Measurements from ENCODE around the gene LEMD3.

LEMD3 gene

DNA sequence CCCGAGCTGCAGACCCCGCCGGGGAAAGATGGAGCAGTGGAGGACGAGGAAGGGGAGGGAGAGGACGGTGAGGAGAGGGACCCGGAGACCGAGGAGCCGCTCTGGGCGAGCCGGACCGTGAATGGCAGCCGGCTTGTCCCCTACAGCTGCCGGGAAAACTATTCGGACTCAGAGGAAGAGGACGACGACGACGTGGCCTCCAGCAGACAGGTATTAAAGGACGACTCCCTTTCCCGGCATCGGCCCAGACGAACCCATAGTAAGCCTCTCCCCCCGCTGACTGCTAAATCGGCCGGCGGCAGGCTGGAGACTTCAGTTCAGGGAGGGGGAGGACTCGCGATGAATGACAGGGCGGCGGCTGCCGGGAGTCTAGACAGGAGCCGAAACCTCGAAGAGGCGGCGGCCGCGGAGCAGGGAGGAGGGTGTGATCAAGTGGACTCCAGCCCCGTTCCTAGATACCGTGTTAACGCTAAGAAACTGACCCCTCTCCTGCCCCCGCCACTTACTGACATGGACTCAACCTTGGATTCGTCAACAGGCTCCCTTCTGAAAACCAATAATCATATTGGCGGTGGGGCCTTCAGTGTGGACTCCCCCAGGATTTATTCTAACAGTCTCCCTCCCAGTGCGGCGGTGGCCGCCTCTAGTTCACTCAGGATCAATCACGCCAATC lies 962 bp downstream of the LEMD3 start:
- peak; percentile 20 to 28 for DNase-seq (ENCODE audit: low read depth in 2 of 2)

DNA sequence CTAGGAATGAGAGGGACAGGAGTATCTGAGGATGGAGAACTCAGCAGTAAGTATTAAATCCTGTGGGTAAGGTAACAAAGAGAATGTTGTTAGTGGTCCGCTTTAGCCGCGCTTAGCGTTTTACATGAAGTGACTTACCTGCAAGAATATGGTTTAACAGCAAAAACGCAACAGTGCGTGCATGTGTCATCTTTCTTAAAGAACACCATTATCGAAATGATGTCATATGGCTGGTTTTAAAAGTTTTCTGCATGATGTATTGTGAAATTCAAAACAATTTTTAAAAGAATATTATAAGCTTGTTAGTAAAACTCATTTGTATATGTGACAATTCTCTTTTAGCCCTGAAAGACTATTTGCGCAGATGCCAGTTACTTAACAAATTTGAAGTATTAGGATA lies 1.7 kb downstream of the LEMD3 start:
- no peak for DNase-seq (ENCODE audit: low read depth in 2 of 2)

DNA sequence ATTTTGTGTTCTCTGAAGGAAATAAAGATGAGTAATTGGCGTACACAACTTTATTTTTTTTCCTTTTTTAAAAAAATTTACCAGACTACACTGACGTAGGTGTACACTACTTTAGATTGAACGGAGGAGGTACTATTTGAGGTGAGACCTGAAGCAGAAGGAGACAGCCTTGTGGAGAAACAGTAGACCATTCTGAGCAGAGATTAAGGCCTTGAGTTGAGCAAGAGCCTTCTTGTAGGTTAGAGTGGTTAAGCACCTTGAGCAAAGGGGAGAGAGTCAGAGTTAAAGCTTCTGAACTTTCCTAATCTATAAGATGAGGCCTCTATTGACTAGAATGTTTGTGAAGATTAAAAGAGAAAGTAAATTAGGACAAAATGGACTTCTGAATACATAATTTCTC lies 2.5 kb downstream of the LEMD3 start:
- no peak for DNase-seq (ENCODE audit: low read depth in 2 of 2)

DNA sequence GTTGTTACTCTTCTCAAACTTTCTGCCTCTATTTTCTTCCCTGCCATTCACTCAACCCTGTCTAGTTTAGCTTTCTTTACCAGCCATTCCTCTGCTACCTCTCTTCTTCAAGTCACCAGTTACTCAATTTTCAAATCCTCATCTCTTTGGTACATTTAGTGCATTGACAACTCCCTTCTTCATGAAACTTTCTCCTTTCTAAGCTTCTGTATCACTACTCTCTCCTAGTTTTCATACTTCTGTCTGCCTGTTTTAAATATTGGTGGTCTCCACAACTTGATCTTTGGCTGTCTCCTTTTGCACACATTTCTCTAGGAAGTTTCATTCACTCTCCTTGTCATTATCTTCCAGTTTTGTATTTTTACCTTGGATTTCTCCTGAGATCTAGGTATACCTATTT lies 6.0 kb downstream of the LEMD3 start:
- no peak for DNase-seq (ENCODE audit: low read depth in 2 of 2)

DNA sequence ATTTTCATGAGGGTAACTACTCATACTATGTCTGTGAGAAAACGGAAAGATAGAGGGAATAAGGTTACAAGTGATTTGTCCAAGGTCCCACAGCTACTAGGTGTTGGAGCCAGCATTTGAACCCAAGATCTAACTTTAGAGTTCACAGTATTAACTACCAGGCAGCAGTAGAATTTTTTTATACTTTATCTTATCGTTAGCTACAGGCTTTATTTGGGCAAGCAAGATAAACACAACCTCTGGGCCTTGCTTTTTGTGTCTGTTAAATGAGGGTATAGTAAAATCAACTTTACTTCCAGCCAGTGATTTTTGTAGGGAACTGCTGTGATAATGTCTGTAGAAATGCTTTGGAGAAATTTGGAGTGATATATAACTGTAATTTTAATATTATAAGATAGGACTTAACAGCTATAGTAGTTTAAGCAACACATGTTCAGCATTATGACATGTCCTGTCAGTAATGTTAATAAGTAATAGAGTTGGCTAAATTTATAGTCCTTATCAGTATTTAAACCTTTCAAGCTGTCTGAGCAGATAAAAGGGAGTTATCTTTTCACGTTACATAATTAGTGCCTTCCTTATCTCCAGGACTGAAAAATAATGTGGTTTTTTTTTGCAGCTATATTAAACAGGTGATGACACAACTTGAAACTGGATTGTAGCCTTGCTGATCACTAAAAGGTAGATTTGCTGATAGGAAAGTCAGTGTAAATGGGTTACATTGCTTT lies 12.8 kb downstream of the LEMD3 start:
- no peak for DNase-seq (ENCODE audit: low read depth in 2 of 2)

GRCh38 chr12:65184176-65184857 lies 14.9 kb downstream of the LEMD3 start:
- no peak for DNase-seq (ENCODE audit: low read depth in 2 of 2)

GRCh38 chr12:65184858-65185229 lies 15.5 kb downstream of the LEMD3 start:
- DNase-seq (ENCODE audit: low read depth in 2 of 2): no peak

- DNase-seq (ENCODE audit: low read depth in 2 of 2): no peak
Measured at GRCh38 chr12:65187665-65188064, 18.3 kb downstream of the LEMD3 start.

DNA sequence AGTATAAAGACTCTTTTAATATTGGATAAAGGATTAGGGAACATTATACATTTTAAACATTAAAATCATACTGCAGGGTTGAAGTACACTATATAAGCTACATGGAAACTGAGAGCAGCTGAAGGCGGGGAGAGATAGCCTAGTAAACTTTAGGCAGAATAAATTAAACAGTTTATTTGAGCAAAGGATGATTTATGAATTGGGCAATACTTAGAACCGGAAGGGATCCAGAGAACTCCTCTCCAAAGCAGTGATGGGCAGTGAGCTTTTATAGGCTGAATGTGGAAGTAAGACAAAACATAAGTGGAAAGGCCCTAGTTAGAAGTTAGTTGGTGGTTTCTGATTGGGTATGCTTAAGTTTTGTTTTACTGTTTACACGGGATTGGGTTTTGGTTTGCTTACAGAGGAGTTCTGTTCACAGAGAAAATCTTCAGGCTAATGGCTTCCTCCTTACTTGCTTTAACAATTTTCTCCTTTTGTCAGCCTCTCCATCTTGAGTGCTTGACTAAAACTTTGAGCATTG lies 18.9 kb downstream of the LEMD3 start:
- no peak for DNase-seq (ENCODE audit: low read depth in 2 of 2)

DNA sequence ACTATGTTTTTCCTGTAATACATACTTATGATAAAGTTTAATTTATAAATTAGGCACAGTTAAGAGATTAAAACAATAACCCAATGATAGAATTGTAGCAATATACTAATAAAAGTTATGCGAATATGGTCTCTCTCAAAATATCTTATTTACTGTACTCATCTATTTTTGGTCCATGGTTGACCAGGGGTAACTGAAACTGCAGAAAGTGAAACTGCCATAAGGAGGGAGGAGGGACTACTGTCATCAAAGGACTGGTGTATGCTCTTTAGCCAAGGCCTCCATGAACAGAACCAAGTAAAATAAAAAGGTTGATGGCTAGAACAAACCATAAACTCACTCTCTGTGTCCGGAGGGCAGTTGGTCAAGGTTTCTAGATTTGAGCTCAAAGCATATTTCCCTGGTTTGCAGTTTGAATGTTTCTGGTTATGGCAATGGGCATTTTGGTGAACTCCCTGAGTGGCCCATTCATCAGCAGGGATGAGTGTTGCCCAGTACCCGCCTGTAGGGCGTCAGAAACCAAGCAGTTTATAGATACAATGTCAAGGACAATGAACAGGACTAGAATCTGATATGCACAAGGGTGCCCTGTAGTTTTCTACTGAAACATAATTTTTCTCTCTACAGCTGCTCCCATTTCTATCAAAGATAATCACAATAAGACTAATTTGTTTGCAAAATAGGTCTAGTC lies 19.8 kb downstream of the LEMD3 start:
- no peak for DNase-seq (ENCODE audit: low read depth in 2 of 2)

- no peak for DNase-seq (ENCODE audit: low read depth in 2 of 2)
Measured at GRCh38 chr12:65192963-65193516, 23.7 kb downstream of the LEMD3 start.

DNA sequence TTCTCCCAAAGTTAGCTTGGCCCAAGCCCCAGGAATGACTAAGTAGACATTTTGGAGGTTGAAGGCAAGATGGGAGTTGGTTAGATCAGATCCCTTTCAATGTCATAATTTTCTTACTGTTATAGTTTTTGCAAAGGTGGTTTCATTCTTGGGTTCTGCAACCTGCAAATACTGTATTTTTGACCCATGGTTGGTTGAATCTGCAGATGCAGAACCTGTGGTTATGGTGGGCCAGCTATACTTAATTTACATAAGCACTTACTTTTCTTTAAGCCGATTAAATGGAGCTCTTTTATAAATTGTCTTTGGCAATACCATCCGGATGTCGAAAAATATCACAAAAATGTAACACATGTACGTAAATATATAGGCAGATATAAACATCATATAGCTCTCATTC lies 25.6 kb downstream of the LEMD3 start:
- no peak for DNase-seq (ENCODE audit: low read depth in 2 of 2)

GRCh38 chr12:65195387-65196055 lies 26.1 kb downstream of the LEMD3 start:
- no peak for DNase-seq (ENCODE audit: low read depth in 2 of 2)

DNA sequence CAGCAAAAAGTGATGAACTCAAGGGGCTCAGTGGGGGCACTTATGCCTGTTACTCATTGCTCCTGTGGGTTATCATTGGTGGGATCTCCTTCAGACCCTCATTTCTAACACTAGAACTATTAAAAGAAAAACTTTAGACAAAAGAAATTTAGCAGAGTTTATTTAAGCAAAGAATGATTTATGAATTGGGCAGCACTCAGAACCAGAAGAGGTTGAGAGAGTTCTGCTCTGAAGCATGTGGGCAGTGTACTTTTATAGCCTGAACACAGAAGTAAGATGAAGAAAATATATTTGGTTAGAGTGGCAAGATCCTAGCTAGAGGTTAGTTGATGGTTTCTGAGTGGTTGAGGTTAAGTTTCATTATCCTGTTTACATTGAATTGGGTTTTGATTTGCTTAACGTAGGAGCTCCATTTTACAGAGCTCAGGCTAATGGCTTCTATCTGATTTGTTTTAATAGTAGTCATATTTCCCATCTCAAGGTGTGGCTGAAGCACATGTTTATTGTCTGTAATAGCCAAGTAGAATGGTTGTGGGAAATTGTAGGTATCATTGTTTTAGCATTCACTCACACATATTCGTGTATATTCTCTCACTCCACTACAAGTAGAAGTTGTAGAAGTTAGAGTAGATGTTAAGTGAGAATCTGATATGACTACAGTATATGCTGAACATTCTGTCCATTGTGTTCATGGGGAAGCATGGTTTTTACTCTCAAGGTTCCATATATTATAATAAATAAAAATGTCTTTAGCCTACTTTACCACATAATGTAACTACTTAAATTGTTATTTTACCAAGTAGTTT lies 27.6 kb downstream of the LEMD3 start:
- no peak for DNase-seq (ENCODE audit: low read depth in 2 of 2)

GRCh38 chr12:65199604-65200003 lies 30.2 kb downstream of the LEMD3 start:
- no peak for DNase-seq (ENCODE audit: low read depth in 2 of 2)

DNA sequence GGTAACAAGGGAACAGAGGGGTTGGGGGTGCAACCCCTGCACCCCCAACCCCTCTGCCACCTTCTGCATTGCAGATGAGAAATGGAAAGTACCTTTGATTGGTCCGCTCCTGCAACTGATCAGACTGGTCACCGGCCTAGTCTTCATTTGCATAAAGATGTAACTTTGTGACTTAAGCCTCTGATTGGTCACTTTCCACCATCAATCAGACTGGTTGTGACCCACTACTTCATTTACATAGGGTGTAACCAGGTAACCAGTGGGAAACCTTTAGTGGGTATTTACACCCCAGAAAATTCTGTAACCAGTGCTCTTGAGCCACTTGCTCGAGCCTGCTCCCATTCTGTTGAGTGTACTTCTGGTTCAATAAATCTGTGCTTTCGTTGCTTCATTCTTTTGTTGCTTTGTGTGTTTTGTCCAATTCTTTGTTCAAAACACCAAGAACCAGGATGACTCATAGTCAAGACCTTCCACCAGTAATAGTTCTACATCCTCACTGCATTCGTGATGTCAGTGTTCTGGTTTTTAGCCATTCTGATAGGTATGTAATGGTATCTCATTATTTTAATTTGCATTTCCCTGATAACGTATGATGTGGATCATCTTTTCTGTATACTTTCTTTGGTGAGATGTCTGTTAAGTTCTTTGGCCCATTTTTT lies 30.8 kb downstream of the LEMD3 start:
- no peak for DNase-seq (ENCODE audit: low read depth in 2 of 2)

DNA sequence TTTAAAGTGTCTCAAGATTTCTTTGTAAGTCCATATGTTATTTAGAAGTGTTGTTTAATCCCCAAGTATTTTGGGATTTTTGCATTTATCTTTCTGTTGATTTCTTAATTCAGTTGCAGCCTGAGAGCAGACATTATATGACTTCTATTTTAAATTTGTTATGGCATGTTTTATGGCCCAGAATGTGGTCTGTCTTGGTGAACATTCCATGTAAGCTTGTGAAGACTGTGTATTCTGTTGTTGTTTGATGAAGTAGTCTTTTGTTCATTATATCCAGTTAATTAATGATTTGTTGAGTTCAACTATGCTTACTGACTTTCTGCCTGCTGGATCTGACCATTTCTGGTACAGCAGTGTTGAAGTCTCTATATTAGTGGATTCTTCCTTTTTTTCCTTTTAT lies 34.0 kb downstream of the LEMD3 start:
- no peak for DNase-seq (ENCODE audit: low read depth in 2 of 2)

- DNase-seq (ENCODE audit: low read depth in 2 of 2): no peak
Measured at GRCh38 chr12:65204886-65205525, 35.6 kb downstream of the LEMD3 start.

DNA sequence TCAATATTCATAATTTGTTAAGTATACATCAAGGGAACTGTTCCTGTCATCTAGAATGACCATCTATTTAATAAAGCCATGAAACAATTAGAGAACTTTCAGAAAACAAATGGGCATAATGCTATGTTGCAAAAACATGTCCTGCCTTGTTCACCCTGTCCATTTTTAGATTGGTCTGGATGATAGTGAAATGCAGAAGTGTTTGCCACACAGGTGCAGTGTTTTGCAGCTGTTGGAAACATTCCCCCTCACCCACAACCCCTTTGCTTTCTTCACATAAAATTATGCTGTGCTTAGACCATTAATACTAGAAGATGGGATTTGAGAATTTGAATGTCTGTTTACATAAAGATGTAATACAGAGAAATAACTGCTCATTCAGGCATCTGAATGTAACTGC lies 36.5 kb downstream of the LEMD3 start:
- DNase-seq (ENCODE audit: low read depth in 2 of 2): no peak

- DNase-seq (ENCODE audit: low read depth in 2 of 2): no peak
Measured at GRCh38 chr12:65208125-65208524, 38.7 kb downstream of the LEMD3 start.

Data from stimulated activated CD8-positive, alpha-beta memory T cell treated with anti-CD3 and anti-CD28 coated beads, Interleukin-15, amount 100 ng/mL, for 4 hours (primary cell).